Measurements from ENCODE around the gene ABCB9. TPM values are rescaled to one million over a fixed set of nuclear protein-coding genes. Genes with fewer than 3 reads are reported as not detected.
"Not testable (repeated sequence)": the region's sequence is repeated elsewhere in the genome, so short reads cannot be mapped to it uniquely, and the experiment has no call there.

Gene ABCB9
- total RNA-seq (2.5 and 3.7 TPM in 2 replicates), polyA plus RNA-seq (2.1 TPM in 2 replicates), polyA minus RNA-seq (2.4 and 5.2 TPM in 2 replicates)
- 1.6 TPM for total RNA-seq (2013)

GRCh38 chr12:122965851-122966742 lies at the start of gene ABCB9:
ABCB9 (minus strand) TSS chr12:122966463; CDS start chr12:122960235, 6,228 bp downstream.
- intact Hi-C loops (cut with micrococcal nuclease), result loop anchor here (1.0 to 2.0 kb wide), 3 partner anchors 8 to 439 kb away; partner anchors contain the start of genes DENR, KNTC1 and RSRC2
- H3K36me3 ChIP-seq (replicated peaks in 1 of 2; ENCODE audit: control extremely low read depth in 1 of 2, control insufficient read depth in 1 of 2, extremely low read depth in 1 of 2, insufficient read depth in 2 of 2, low read length in 1 of 2), result no peaks in the 10 kb centered on the region
- ChIA-PET POLR2A (interaction anchor here (0.5 to 1.4 kb wide), 8 partner anchors 9 to 614 kb away, joined by 3 to 7 read pairs (median 4); partner anchors contain the start of genes ARL6IP4, MPHOSPH9, MTRFR and OGFOD2), CTCF (interaction anchor here (0.6 to 1.7 kb wide), 5 partner anchors 9 to 173 kb away, joined by 3 to 4 read pairs (median 3); partner anchors contain the start of gene OGFOD2)
- DNase-seq (peak; percentile 92), ATAC-seq (ENCODE audit: low read depth) (peak; percentile 98)
- H3K4me3 ChIP-seq (ENCODE audit: control extremely low read depth in 1 of 5, extremely low read depth in 1 of 5, insufficient read depth in 1 of 5, low read depth in 2 of 5, low read length in 4 of 5), result peak within 1 kb of the TSS in 4 of 5 experiments; percentile 40 to 68 (median 58)
- WGBS (ENCODE audit: insufficient coverage), result 7% methylated on average over 51 of the region's 55 CpGs
- H3K79me2 ChIP-seq (ENCODE audit: control insufficient read depth, insufficient read depth, low read length), result no peaks in the 10 kb centered on the region
- H3K27ac ChIP-seq (ENCODE audit: low read length in 2 of 2), result no peak within 1 kb of the TSS
- H3K4me3 Mint-ChIP-seq, result peak within 1 kb of the TSS; percentile 83
- peak within 1 kb of the TSS; percentile 80 for H2AFZ ChIP-seq (ENCODE audit: insufficient read depth, low read depth, low read length, poor library complexity, severe bottlenecking)
- TF ChIP-seq, protein P1, sequence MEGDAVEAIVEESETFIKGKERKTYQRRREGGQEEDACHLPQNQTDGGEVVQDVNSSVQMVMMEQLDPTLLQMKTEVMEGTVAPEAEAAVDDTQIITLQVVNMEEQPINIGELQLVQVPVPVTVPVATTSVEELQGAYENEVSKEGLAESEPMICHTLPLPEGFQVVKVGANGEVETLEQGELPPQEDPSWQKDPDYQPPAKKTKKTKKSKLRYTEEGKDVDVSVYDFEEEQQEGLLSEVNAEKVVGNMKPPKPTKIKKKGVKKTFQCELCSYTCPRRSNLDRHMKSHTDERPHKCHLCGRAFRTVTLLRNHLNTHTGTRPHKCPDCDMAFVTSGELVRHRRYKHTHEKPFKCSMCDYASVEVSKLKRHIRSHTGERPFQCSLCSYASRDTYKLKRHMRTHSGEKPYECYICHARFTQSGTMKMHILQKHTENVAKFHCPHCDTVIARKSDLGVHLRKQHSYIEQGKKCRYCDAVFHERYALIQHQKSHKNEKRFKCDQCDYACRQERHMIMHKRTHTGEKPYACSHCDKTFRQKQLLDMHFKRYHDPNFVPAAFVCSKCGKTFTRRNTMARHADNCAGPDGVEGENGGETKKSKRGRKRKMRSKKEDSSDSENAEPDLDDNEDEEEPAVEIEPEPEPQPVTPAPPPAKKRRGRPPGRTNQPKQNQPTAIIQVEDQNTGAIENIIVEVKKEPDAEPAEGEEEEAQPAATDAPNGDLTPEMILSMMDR (IDR thresholded peaks at IDR 0.05), result no peak
- TF ChIP-seq EZH2 (IDR thresholded peaks at IDR 0.05; ENCODE audit: borderline replicate concordance, insufficient read depth, low read depth, low read length, poor library complexity, severe bottlenecking), result no peak
- peak within 1 kb of the TSS; percentile 46 for H3K27ac Mint-ChIP-seq
- peaks cover 8 to 14% of the 10 kb centered on the region in 2 donors for H3K4me1 ChIP-seq (ENCODE audit: control insufficient read depth in 2 of 2, insufficient read depth in 2 of 2, low read length in 2 of 2)
- H3K27me3 ChIP-seq (replicated peaks in 1 of 4; ENCODE audit: control extremely low read depth in 1 of 4, control insufficient read depth in 3 of 4, insufficient read depth in 4 of 4, low read length in 3 of 4), result no peaks in the 10 kb centered on the region
- peak within 1 kb of the TSS; percentile 71 for H3K9ac ChIP-seq (ENCODE audit: low read length)
- peak within 1 kb of the TSS; percentile 98 for H3K4me2 ChIP-seq (replicated peaks; ENCODE audit: low read depth, low read length, poor library complexity, severe bottlenecking)
- no peaks in the 10 kb centered on the region for H3K27me3 Mint-ChIP-seq
- H3K4me1 Mint-ChIP-seq, result peaks cover 6% of the 10 kb centered on the region
- H3K9me3 ChIP-seq (ENCODE audit: control extremely low read depth in 1 of 3, control insufficient read depth in 2 of 3, insufficient read depth in 1 of 3, low read length in 2 of 3), result no peaks in the 10 kb centered on the region
- no peaks in the 10 kb centered on the region for H3K9me3 Mint-ChIP-seq (ENCODE audit: insufficient read depth)
- no peaks in the 10 kb centered on the region for H4K20me1 ChIP-seq (ENCODE audit: control insufficient read depth, insufficient read depth, low read length, poor library complexity, severe bottlenecking)

DNA sequence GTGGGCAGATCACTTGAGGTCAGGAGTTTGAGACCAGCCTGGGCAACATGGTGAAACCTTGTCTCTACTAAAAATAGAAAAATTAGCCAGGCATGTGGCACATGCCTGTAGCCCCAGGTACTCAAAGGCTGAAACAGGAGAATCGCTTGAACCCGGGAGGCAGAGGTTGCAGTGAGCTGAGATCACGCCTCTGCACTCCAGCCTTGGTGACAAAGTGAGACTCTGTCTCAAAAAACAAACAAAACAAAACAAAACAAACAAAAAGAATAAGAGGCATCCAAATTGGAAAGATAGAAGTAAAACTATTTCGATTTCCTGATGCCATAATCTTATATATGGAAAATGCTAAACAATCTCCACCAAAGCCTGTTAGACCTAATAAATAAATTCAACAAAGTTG lies 48.2 kb upstream of the ABCB9 start:
- H3K79me2 ChIP-seq (ENCODE audit: control insufficient read depth, insufficient read depth, low read length); H3K27ac Mint-ChIP-seq; H3K4me3 ChIP-seq (ENCODE audit: control extremely low read depth in 1 of 5, extremely low read depth in 1 of 5, insufficient read depth in 1 of 5, low read depth in 2 of 5, low read length in 4 of 5); intact Hi-C loops (cut with micrococcal nuclease); H4K20me1 ChIP-seq (ENCODE audit: control insufficient read depth, insufficient read depth, low read length, poor library complexity, severe bottlenecking); H3K9me3 ChIP-seq (ENCODE audit: control extremely low read depth in 1 of 3, control insufficient read depth in 2 of 3, insufficient read depth in 1 of 3, low read length in 2 of 3); H3K27me3 ChIP-seq (replicated peaks in 1 of 4; ENCODE audit: control extremely low read depth in 1 of 4, control insufficient read depth in 3 of 4, insufficient read depth in 4 of 4, low read length in 3 of 4); POLR2A ChIA-PET; H2AFZ ChIP-seq (ENCODE audit: insufficient read depth, low read depth, low read length, poor library complexity, severe bottlenecking); H3K4me3 Mint-ChIP-seq; H3K27ac ChIP-seq (ENCODE audit: low read length in 2 of 2); ATAC-seq (ENCODE audit: low read depth); H3K4me2 ChIP-seq (replicated peaks; ENCODE audit: low read depth, low read length, poor library complexity, severe bottlenecking); H3K9me3 Mint-ChIP-seq (ENCODE audit: insufficient read depth); H3K4me1 Mint-ChIP-seq; H3K9ac ChIP-seq (ENCODE audit: low read length); H3K4me1 ChIP-seq (ENCODE audit: control insufficient read depth in 2 of 2, insufficient read depth in 2 of 2, low read length in 2 of 2); DNase-seq; H3K27me3 Mint-ChIP-seq; CTCF ChIA-PET: not testable (repeated sequence)
- H3K36me3 ChIP-seq (replicated peaks in 1 of 2; ENCODE audit: control extremely low read depth in 1 of 2, control insufficient read depth in 1 of 2, extremely low read depth in 1 of 2, insufficient read depth in 2 of 2, low read length in 1 of 2), result peaks cover 0 to 11% of the 10 kb centered on the region in 2 experiments
- no CpG with 5 or more reads among the region's 4 CpGs for whole genome bisulfite sequencing (ENCODE audit: insufficient coverage)

Data from B cell (primary cell).